Measurements from ENCODE around the gene TNFSF13B.

TNFSF13B gene

GRCh38 chr13:108288741-108289140 is 19.2 kb downstream of the TNFSF13B start:
- no peak for DNase-seq
- peaks cover 3% of the 10 kb centered on the region for H3K27me3 ChIP-seq (ENCODE audit: insufficient read depth, low read depth, severe bottlenecking)
- H3K36me3 ChIP-seq = no peaks in the 10 kb centered on the region
- no peak overlapping the region for H3K4me3 ChIP-seq (ENCODE audit: low read depth, low read length)
- no peaks in the 10 kb centered on the region for H3K9me3 ChIP-seq (ENCODE audit: severe bottlenecking)
- no peak for TF ChIP-seq CTCF (IDR thresholded peaks at IDR 0.05; ENCODE audit: low read depth, low read length)
- H3K27ac ChIP-seq = no peak overlapping the region

GRCh38 chr13:108289819-108290218 is 20.3 kb downstream of the TNFSF13B start:
- H3K36me3 ChIP-seq = no peaks in the 10 kb centered on the region
- H3K9me3 ChIP-seq (ENCODE audit: severe bottlenecking) = no peaks in the 10 kb centered on the region
- H3K4me3 ChIP-seq (ENCODE audit: low read depth, low read length) = no peak overlapping the region
- no peak for TF ChIP-seq CTCF (IDR thresholded peaks at IDR 0.05; ENCODE audit: low read depth, low read length)
- DNase-seq = no peak
- H3K27ac ChIP-seq = no peak overlapping the region
- peaks cover 3% of the 10 kb centered on the region for H3K27me3 ChIP-seq (ENCODE audit: insufficient read depth, low read depth, severe bottlenecking)

GRCh38 chr13:108297114-108297513 is 27.6 kb downstream of the TNFSF13B start:
- no peak for DNase-seq
- Histone ChIP-seq H3K27ac (no peak overlapping the region), H3K36me3 (no peaks in the 10 kb centered on the region), H3K27me3 (ENCODE audit: insufficient read depth, low read depth, severe bottlenecking) (peaks cover 29% of the 10 kb centered on the region), H3K9me3 (ENCODE audit: severe bottlenecking) (no peaks in the 10 kb centered on the region), H3K4me3 (ENCODE audit: low read depth, low read length) (no peak overlapping the region)
- no peak for TF ChIP-seq CTCF (IDR thresholded peaks at IDR 0.05; ENCODE audit: low read depth, low read length)

- H3K27me3 ChIP-seq (ENCODE audit: insufficient read depth, low read depth, severe bottlenecking) = peaks cover 49% of the 10 kb centered on the region
- no peak for TF ChIP-seq CTCF (IDR thresholded peaks at IDR 0.05; ENCODE audit: low read depth, low read length)
- no peak overlapping the region for H3K27ac ChIP-seq
Observed at GRCh38 chr13:108302279-108302678, 32.8 kb downstream of the TNFSF13B start.

GRCh38 chr13:108304170-108305016 is 34.9 kb downstream of the TNFSF13B start:
- no peak overlapping the region for H3K4me3 ChIP-seq (ENCODE audit: low read depth, low read length)
- DNase-seq = no peak
- H3K27ac ChIP-seq = no peak overlapping the region
- no peak for TF ChIP-seq CTCF (IDR thresholded peaks at IDR 0.05; ENCODE audit: low read depth, low read length)
- no peaks in the 10 kb centered on the region for H3K9me3 ChIP-seq (ENCODE audit: severe bottlenecking)
- peaks cover 49% of the 10 kb centered on the region for H3K27me3 ChIP-seq (ENCODE audit: insufficient read depth, low read depth, severe bottlenecking)
- H3K36me3 ChIP-seq = no peaks in the 10 kb centered on the region

More at GRCh38 chr13:108302279-108302678, 32.8 kb downstream of the TNFSF13B start:
- no peak for DNase-seq
- H3K4me3 ChIP-seq (ENCODE audit: low read depth, low read length) = no peak overlapping the region
- H3K9me3 ChIP-seq (ENCODE audit: severe bottlenecking) = no peaks in the 10 kb centered on the region
- no peaks in the 10 kb centered on the region for H3K36me3 ChIP-seq
